Tibial nerve (tissue), 4 donors: ENCODE measurements around the gene ZWILCH. TPM values are rescaled to one million over a fixed set of nuclear protein-coding genes. Genes with fewer than 3 reads are reported as not detected.

Experiments
- DNase-seq, 2 donors: peaks; one replicate each; pipeline ENCODE4 v3.0.0-alpha.2; 2019; ENCODE audit warnings: low spot score in 2 of 2
- H3K27ac ChIP-seq, 4 donors: fragments of 200-600 bp; sonication (generic) in 3 of 4; one replicate each; pipeline ENCODE4 v1.5.1; 2017 to 2019; ENCODE audit warnings: mild to moderate bottlenecking in 1 of 4
- H3K27me3 ChIP-seq, 2 donors: fragments of 200-600 bp; sonication (generic) in 1 of 2; one replicate each; pipeline versions ENCODE4 v1.5.1 to v1.6.0; 2017 to 2019
- H3K36me3 ChIP-seq, 3 donors: fragments of 200-600 bp; sonication (generic); one replicate each; pipeline ENCODE4 v1.5.1; 2018 to 2019
- H3K4me1 ChIP-seq, 4 donors: fragments of 200-600 bp; sonication (generic) in 3 of 4; one replicate each; pipeline ENCODE4 v1.5.1; 2017 to 2019
- H3K4me3 ChIP-seq, 4 donors: fragments of 200-600 bp; sonication (generic) in 3 of 4; one replicate each; pipeline ENCODE4 v1.5.1; 2017 to 2019; ENCODE audit warnings: mild to moderate bottlenecking in 1 of 4, moderate library complexity in 1 of 4
- H3K9me3 ChIP-seq, 4 donors: fragments of 200-600 bp; sonication (generic) in 3 of 4; one replicate each; pipeline ENCODE4 v1.5.1; 2017 to 2019
- CTCF ChIP-seq, 5 experiments: fragments of 200-600 bp in 3 of 5; fragments of 450-650 bp in 2 of 5; sonication (generic) in 3 of 5; IDR thresholded peaks; one replicate each; pipeline ENCODE4 v1.5.1; 2016 to 2019; ENCODE audit warnings: antibody characterized with exemption in 5 of 5, mild to moderate bottlenecking in 3 of 5, moderate library complexity in 2 of 5
- EP300 ChIP-seq, 2 donors: sonication (generic); formaldehyde crosslinking; IDR thresholded peaks; one replicate each; pipeline ENCODE4 v1.6.1; 2017; ENCODE audit warnings: antibody characterized with exemption in 2 of 2, mild to moderate bottlenecking in 1 of 2
- POLR2A ChIP-seq, 2 donors: fragments of 450-650 bp; IDR thresholded peaks; one replicate each; pipeline ENCODE4 v1.6.1; 2017; ENCODE audit warnings: antibody characterized with exemption in 2 of 2, mild to moderate bottlenecking in 2 of 2, moderate library complexity in 2 of 2
- WGBS, 2 donors: methylation state at CpG; one replicate each; pipeline ENCODE4 v1.1.5; 2018; 5-methylcytosine and 5-hydroxymethylcytosine counted together
- total RNA-seq, 4 donors: library from RNA; depleted of rRNA; stranded (reverse); fragments of >200 nt; gene quantifications; one replicate each; pipeline ENCODE4 v1.1.0, GENCODE V29; 2016

ZWILCH gene
- total RNA-seq, 4 donors from 2014 or later = 4.1 to 5.5 (median 4.2) TPM

GRCh38 chr15:66474963-66475362 is 30.2 kb upstream of the ZWILCH start:
- 88 to 95% methylated on average over 3 of the region's 3 CpGs for whole genome bisulfite sequencing, 2 donors
- Histone ChIP-seq H3K36me3 (no peaks in the 10 kb centered on the region), H3K4me3 (no peak overlapping the region), H3K9me3 (no peaks in the 10 kb centered on the region), H3K27ac (no peak overlapping the region), H3K27me3 (no peaks in the 10 kb centered on the region), H3K4me1 (peaks cover 0 to 10% (median 0%) of the 10 kb centered on the region in 4 donors)
- TF ChIP-seq CTCF (IDR thresholded peaks at IDR 0.05) (no peak), EP300 (IDR thresholded peaks at IDR 0.05) (no peak), POLR2A (IDR thresholded peaks at IDR 0.05) (no peak)
- no peak for DNase-seq

- TF ChIP-seq CTCF (IDR thresholded peaks at IDR 0.05) (no peak), POLR2A (IDR thresholded peaks at IDR 0.05) (no peak), EP300 (IDR thresholded peaks at IDR 0.05) (no peak)
- Histone ChIP-seq H3K4me3 (no peak overlapping the region), H3K4me1 (peaks cover 0 to 10% (median 0%) of the 10 kb centered on the region in 4 donors), H3K9me3 (no peaks in the 10 kb centered on the region), H3K36me3 (peaks cover 0 to 7% (median 0%) of the 10 kb centered on the region in 3 donors), H3K27ac (no peak overlapping the region), H3K27me3 (no peaks in the 10 kb centered on the region)
- 76 to 82% methylated on average over 4 of the region's 4 CpGs for WGBS, 2 donors
- DNase-seq = no peak
Observed at GRCh38 chr15:66476535-66476934, 28.6 kb upstream of the ZWILCH start.

- 85 to 91% methylated on average over 2 of the region's 2 CpGs for WGBS, 2 donors
- H3K27me3 ChIP-seq = no peaks in the 10 kb centered on the region
- H3K4me1 ChIP-seq = peaks cover 0 to 10% (median 0%) of the 10 kb centered on the region in 4 donors
- no peak overlapping the region for H3K27ac ChIP-seq
- no peak for DNase-seq
- peaks cover 0 to 12% (median 0%) of the 10 kb centered on the region in 3 donors for H3K36me3 ChIP-seq
- no peaks in the 10 kb centered on the region for H3K9me3 ChIP-seq
- H3K4me3 ChIP-seq = no peak overlapping the region
- no peak for TF ChIP-seq CTCF (IDR thresholded peaks at IDR 0.05)
- TF ChIP-seq POLR2A (IDR thresholded peaks at IDR 0.05) = no peak
- TF ChIP-seq EP300 (IDR thresholded peaks at IDR 0.05) = no peak
Observed at GRCh38 chr15:66477011-66477410, 28.1 kb upstream of the ZWILCH start.

GRCh38 chr15:66480267-66480666 is 24.9 kb upstream of the ZWILCH start:
- WGBS, 2 donors = 94 to 96% methylated on average over 6 of the region's 6 CpGs
- H3K27ac ChIP-seq = no peak overlapping the region

More at GRCh38 chr15:66480267-66480666, 24.9 kb upstream of the ZWILCH start:
- DNase-seq = no peak
- TF ChIP-seq CTCF (IDR thresholded peaks at IDR 0.05) (no peak), EP300 (IDR thresholded peaks at IDR 0.05) (no peak), POLR2A (IDR thresholded peaks at IDR 0.05) (no peak)
- Histone ChIP-seq H3K27me3 (no peaks in the 10 kb centered on the region), H3K4me1 (no peaks in the 10 kb centered on the region), H3K36me3 (peaks cover 0 to 38% (median 0%) of the 10 kb centered on the region in 3 donors), H3K4me3 (no peak overlapping the region), H3K9me3 (no peaks in the 10 kb centered on the region)
